IPS-NIHi7 (cell line): ENCODE measurements around the gene ZNF787.

Experiments used
- DNase-seq: peaks from one replicate; pipeline ENCODE4 v3.0.0; 2012; ENCODE audit warnings: mixed read lengths; ENCODE audit errors: extremely low spot score

The ZNF787 gene

GRCh38 chr19:56120371-56121179 is 520 bp downstream of the ZNF787 start:
- peak; percentile 73 for DNase-seq

- DNase-seq, result no peak
Measured at GRCh38 chr19:56120002-56120370, 1.1 kb downstream of the ZNF787 start.

GRCh38 chr19:56119582-56119978 is 1.5 kb downstream of the ZNF787 start:
- no peak for DNase-seq

- no peak for DNase-seq
Measured at GRCh38 chr19:56118666-56119581, 2.2 kb downstream of the ZNF787 start.

GRCh38 chr19:56117889-56118288 is 3.2 kb downstream of the ZNF787 start:
- no peak for DNase-seq

- DNase-seq, result no peak
Measured at GRCh38 chr19:56117376-56117884, 3.7 kb downstream of the ZNF787 start.

- no peak for DNase-seq
Measured at GRCh38 chr19:56116606-56117005, 4.5 kb downstream of the ZNF787 start.

- DNase-seq, result no peak
Measured at GRCh38 chr19:56115490-56115889, 5.6 kb downstream of the ZNF787 start.

- DNase-seq, result no peak
Measured at GRCh38 chr19:56114778-56115110, 6.4 kb downstream of the ZNF787 start.

GRCh38 chr19:56114051-56114777 is 6.9 kb downstream of the ZNF787 start:
- DNase-seq, result no peak

GRCh38 chr19:56113074-56113632 is 7.9 kb downstream of the ZNF787 start:
- DNase-seq, result no peak

GRCh38 chr19:56112313-56112709 is 8.8 kb downstream of the ZNF787 start:
- no peak for DNase-seq

GRCh38 chr19:56111601-56112312 is 9.3 kb downstream of the ZNF787 start:
- DNase-seq, result no peak

- no peak for DNase-seq
Measured at GRCh38 chr19:56110515-56111448, 10.3 kb downstream of the ZNF787 start.

- DNase-seq, result no peak
Measured at GRCh38 chr19:56109226-56109625, 11.9 kb downstream of the ZNF787 start.

GRCh38 chr19:56108447-56109195 is 12.5 kb downstream of the ZNF787 start:
- no peak for DNase-seq

GRCh38 chr19:56107626-56108351 is 13.3 kb downstream of the ZNF787 start:
- DNase-seq, result no peak

GRCh38 chr19:56106993-56107392 is 14.1 kb downstream of the ZNF787 start:
- DNase-seq, result no peak
